Stimulated activated CD4-positive, alpha-beta T cell treated with anti-CD3 and anti-CD28 coated beads, Interleukin-4, amount 100 ng/mL, for 24 hours (primary cell): ENCODE results near the gene TUBB6.

Experiments
- DNase-seq: peaks from one replicate; pipeline ENCODE4 v3.0.0-alpha.2; 2020

The TUBB6 gene

GRCh38 chr18:12291690-12292089, 16.4 kb upstream of the TUBB6 start:
- no peak for DNase-seq

- no peak for DNase-seq
Observed at GRCh38 chr18:12293831-12294230, 14.2 kb upstream of the TUBB6 start.

GRCh38 chr18:12295389-12296086, 12.5 kb upstream of the TUBB6 start:
- no peak for DNase-seq

- DNase-seq, result no peak
Observed at GRCh38 chr18:12296087-12296403, 12.0 kb upstream of the TUBB6 start.

GRCh38 chr18:12296457-12296856, 11.6 kb upstream of the TUBB6 start:
- DNase-seq, result no peak

GRCh38 chr18:12299862-12300261, 8.2 kb upstream of the TUBB6 start:
- no peak for DNase-seq

- no peak for DNase-seq
Observed at GRCh38 chr18:12301263-12302005, 6.6 kb upstream of the TUBB6 start.

GRCh38 chr18:12302391-12303147, 5.5 kb upstream of the TUBB6 start:
- DNase-seq, result no peak

GRCh38 chr18:12304351-12305210, 3.5 kb upstream of the TUBB6 start:
- no peak for DNase-seq

- no peak for DNase-seq
Observed at GRCh38 chr18:12305211-12305610, 2.8 kb upstream of the TUBB6 start.

- no peak for DNase-seq
Observed at GRCh38 chr18:12305930-12306629, 2.0 kb upstream of the TUBB6 start.

GRCh38 chr18:12306752-12307700, 1.0 kb upstream of the TUBB6 start:
- no peak for DNase-seq

GRCh38 chr18:12308386-12309100, 502 bp downstream of the TUBB6 start:
- no peak for DNase-seq

GRCh38 chr18:12309683-12310198, 1.7 kb downstream of the TUBB6 start:
- no peak for DNase-seq

GRCh38 chr18:12310762-12311161, 2.7 kb downstream of the TUBB6 start:
- no peak for DNase-seq

- DNase-seq, result no peak
Observed at GRCh38 chr18:12312976-12313375, 4.9 kb downstream of the TUBB6 start.

GRCh38 chr18:12313530-12314245, 5.6 kb downstream of the TUBB6 start:
- no peak for DNase-seq

- no peak for DNase-seq
Observed at GRCh38 chr18:12314591-12315305, 6.7 kb downstream of the TUBB6 start.

GRCh38 chr18:12315490-12315889, 7.4 kb downstream of the TUBB6 start:
- no peak for DNase-seq
